Ascending aorta (tissue), 2 donors: ENCODE data around the gene CHST10. TPM values are rescaled to one million over a fixed set of nuclear protein-coding genes. Genes with fewer than 3 reads are reported as not detected.

Source experiments
- DNase-seq, 2 donors: peaks; one replicate each; pipeline ENCODE4 v3.0.0-alpha.2; 2019; ENCODE audit warnings: low spot score in 2 of 2
- H3K27ac ChIP-seq, 2 donors: fragments of 200-600 bp; sonication (generic); one replicate each; pipeline ENCODE4 v1.5.1; 2016 to 2017; ENCODE audit warnings: mild to moderate bottlenecking in 1 of 2
- H3K27me3 ChIP-seq: fragments of 200-600 bp; sonication (generic); one replicate; pipeline ENCODE4 v1.5.1; 2017
- H3K36me3 ChIP-seq, 2 donors: fragments of 200-600 bp; sonication (generic); one replicate each; pipeline ENCODE4 v1.5.1; 2016
- H3K4me1 ChIP-seq, 2 donors: fragments of 200-600 bp; sonication (generic); one replicate each; pipeline ENCODE4 v1.5.1; 2016 to 2017; ENCODE audit warnings: mild to moderate bottlenecking in 1 of 2
- H3K4me3 ChIP-seq, 2 donors: fragments of 200-600 bp; sonication (generic); one replicate each; pipeline ENCODE4 v1.5.1; 2016 to 2017; ENCODE audit warnings: mild to moderate bottlenecking in 1 of 2
- H3K9me3 ChIP-seq, 2 donors: fragments of 200-600 bp; sonication (generic); one replicate each; pipeline ENCODE4 v1.5.1; 2016
- intact Hi-C: fragments of 100-400 bp; cut with DNase I; formaldehyde crosslinking; loops from one replicate; pipeline ENCODE4 v1.15.1; 2023
- total RNA-seq: library from RNA; depleted of rRNA; stranded (reverse); fragments of >200 nt; gene quantifications from one replicate; pipeline ENCODE4 v1.1.0, GENCODE V29; 2016
- TF ChIP-seq, protein P1 (sequence below), 3 experiments: fragments of 200-600 bp in 2 of 3; fragments of 450-650 bp in 1 of 3; sonication (generic) in 2 of 3; IDR thresholded peaks; one replicate each; pipeline ENCODE4 v1.5.1; 2016 to 2019; ENCODE audit warnings: antibody characterized with exemption in 3 of 3, mild to moderate bottlenecking in 1 of 3, moderate library complexity in 1 of 3

CHST10 gene
- total RNA-seq, 1 donor from 2014 or later: 4.9 TPM

DNA sequence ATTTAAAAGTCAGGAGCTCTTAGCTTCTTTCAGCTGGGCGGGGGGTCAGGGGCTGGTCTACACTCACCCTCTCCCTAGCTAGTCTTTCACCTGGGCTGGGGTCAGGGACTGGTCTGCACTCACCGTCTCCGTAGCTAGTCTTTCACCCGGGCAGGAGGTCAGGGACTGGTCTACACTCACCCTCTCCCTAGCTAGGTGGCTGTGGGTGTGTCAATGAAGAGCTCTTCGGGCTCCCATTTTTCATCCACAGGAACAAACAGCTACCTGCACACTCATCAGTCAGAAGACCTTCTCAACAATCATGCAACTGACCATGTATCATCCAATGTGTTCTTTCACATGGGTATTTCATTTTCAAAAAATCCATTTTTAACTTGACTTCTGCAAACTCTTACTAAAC, 8.0 kb downstream of the CHST10 start:
- H3K4me1 ChIP-seq: no peaks in the 10 kb centered on the region
- H3K36me3 ChIP-seq: peaks cover 14 to 21% of the 10 kb centered on the region in 2 donors
- intact Hi-C loops: no loop called here
- no peak overlapping the region for H3K27ac ChIP-seq
- H3K9me3 ChIP-seq: no peaks in the 10 kb centered on the region
- H3K4me3 ChIP-seq: no peak overlapping the region
- DNase-seq: no peak
- TF ChIP-seq, protein P1, sequence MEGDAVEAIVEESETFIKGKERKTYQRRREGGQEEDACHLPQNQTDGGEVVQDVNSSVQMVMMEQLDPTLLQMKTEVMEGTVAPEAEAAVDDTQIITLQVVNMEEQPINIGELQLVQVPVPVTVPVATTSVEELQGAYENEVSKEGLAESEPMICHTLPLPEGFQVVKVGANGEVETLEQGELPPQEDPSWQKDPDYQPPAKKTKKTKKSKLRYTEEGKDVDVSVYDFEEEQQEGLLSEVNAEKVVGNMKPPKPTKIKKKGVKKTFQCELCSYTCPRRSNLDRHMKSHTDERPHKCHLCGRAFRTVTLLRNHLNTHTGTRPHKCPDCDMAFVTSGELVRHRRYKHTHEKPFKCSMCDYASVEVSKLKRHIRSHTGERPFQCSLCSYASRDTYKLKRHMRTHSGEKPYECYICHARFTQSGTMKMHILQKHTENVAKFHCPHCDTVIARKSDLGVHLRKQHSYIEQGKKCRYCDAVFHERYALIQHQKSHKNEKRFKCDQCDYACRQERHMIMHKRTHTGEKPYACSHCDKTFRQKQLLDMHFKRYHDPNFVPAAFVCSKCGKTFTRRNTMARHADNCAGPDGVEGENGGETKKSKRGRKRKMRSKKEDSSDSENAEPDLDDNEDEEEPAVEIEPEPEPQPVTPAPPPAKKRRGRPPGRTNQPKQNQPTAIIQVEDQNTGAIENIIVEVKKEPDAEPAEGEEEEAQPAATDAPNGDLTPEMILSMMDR (IDR thresholded peaks at IDR 0.05): no peak
- H3K27me3 ChIP-seq: no peaks in the 10 kb centered on the region

DNA sequence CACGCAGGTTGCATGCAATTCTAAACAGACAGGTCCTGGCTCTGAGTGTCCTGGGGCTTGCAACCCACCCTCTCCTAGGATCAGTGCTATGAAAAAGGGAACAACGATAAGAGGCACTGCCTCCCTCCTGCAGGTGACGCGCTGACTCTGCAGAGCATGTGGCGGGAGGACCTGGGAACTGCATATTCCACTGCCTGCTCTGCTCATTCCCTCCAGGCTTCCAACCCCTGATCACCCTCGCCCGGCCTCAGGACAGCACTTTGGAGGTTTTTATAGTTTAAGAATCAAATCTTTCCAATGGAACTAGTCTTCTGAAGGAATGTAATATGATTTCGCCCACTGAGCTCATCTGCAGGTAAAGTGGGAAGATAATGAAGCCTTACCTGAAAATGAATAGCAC, 8.5 kb downstream of the CHST10 start:
- no peak overlapping the region for H3K4me3 ChIP-seq
- intact Hi-C loops: no loop called here
- H3K36me3 ChIP-seq: peaks cover 14 to 26% of the 10 kb centered on the region in 2 donors
- no peaks in the 10 kb centered on the region for H3K4me1 ChIP-seq
- DNase-seq: no peak
- TF ChIP-seq, protein P1 (IDR thresholded peaks at IDR 0.05): no peak
- H3K9me3 ChIP-seq: no peaks in the 10 kb centered on the region
- no peaks in the 10 kb centered on the region for H3K27me3 ChIP-seq
- no peak overlapping the region for H3K27ac ChIP-seq

DNA sequence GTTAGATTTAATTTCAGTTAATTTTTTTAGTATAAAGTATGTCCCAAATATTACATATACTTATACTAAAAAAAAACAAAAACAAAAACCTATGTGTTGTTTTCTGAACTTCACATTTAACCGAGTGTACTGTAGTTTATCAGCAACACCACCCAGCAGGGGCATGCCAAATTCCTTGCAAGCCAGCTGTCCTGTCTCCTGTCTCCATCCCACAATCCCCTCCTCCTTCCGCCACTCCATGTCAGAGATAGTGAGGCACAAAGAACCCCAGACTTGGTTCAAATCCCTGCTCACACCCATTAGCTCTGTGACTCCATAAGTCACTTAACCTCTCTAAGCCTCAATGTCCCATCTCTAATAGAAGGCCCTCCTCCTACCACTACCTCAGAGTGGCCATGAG, 9.4 kb downstream of the CHST10 start:
- no peak overlapping the region for H3K27ac ChIP-seq
- no peaks in the 10 kb centered on the region for H3K27me3 ChIP-seq
- peaks cover 14 to 27% of the 10 kb centered on the region in 2 donors for H3K36me3 ChIP-seq
- no peaks in the 10 kb centered on the region for H3K9me3 ChIP-seq
- no peak for DNase-seq
- no peaks in the 10 kb centered on the region for H3K4me1 ChIP-seq
- intact Hi-C loops: no loop called here
- TF ChIP-seq, protein P1 (IDR thresholded peaks at IDR 0.05): no peak
- H3K4me3 ChIP-seq: no peak overlapping the region

DNA sequence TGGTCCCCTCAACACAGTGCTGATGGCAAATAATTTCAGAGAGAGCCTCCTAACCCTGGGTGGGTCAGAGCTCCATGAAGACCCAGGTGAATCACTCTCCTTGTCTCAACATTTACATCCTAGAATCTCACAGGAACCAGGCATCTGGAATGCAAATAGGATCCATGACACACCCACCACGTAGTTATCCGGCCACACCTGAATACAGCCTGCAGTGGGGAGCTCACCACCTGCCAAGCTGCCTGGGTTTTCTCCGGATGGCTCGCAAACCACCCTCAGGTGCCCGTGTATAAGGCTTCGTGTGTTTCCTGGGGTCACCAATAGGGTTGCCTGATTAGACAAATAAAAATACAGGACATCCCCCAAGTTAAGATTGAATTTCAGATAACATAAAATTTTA, 9.9 kb downstream of the CHST10 start:
- H3K27ac ChIP-seq: no peak overlapping the region
- H3K4me3 ChIP-seq: no peak overlapping the region
- H3K4me1 ChIP-seq: no peaks in the 10 kb centered on the region
- no peak for DNase-seq
- intact Hi-C loops: no loop called here
- H3K27me3 ChIP-seq: no peaks in the 10 kb centered on the region
- peaks cover 14 to 29% of the 10 kb centered on the region in 2 donors for H3K36me3 ChIP-seq
- H3K9me3 ChIP-seq: no peaks in the 10 kb centered on the region
- TF ChIP-seq, protein P1 (IDR thresholded peaks at IDR 0.05): no peak

DNA sequence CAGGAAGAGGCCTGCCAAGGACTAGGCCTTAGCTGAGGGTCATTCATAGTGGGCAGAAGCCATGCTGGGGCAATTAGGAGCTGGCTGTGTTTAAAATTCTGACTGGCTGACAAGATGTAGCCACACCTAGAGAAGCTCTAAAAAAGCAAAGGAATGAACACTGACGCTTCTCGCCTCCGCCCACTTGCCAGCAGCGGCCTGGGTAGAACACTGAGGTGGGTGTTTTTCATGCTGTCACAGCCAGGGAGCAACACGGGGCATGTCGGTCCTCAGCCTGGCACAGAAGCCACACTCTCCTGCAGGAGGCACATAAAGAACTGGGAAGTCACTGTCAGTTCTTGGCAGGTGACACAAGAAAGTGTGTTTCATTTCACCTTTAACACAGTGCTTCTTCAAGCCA, 10.4 kb downstream of the CHST10 start:
- H3K4me3 ChIP-seq: no peak overlapping the region
- peaks cover 14 to 33% of the 10 kb centered on the region in 2 donors for H3K36me3 ChIP-seq
- intact Hi-C loops: no loop called here
- H3K4me1 ChIP-seq: no peaks in the 10 kb centered on the region
- H3K9me3 ChIP-seq: no peaks in the 10 kb centered on the region
- TF ChIP-seq, protein P1 (IDR thresholded peaks at IDR 0.05): no peak
- DNase-seq: no peak
- H3K27ac ChIP-seq: no peak overlapping the region
- no peaks in the 10 kb centered on the region for H3K27me3 ChIP-seq

DNA sequence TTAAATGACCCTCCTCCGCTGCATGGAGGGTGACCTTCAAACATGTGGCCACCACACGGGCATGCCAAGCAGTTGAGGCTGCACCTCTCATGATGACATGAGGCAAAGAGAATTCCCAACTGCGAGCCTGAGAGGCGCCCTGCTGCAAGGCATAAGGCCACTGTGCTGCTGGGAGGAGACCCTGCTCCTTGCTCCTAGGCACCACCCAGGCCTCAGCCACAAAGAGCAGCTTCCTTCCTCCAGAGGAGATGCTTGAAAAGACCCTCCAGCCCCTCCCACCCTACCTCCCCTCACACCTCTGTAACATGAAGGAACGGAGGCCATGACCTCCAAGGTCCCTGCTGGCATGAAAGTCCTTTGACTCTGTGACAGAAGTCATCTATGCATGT, 11.4 kb downstream of the CHST10 start:
- intact Hi-C loops: no loop called here
- TF ChIP-seq, protein P1 (IDR thresholded peaks at IDR 0.05): no peak
- H3K4me1 ChIP-seq: no peaks in the 10 kb centered on the region
- no peaks in the 10 kb centered on the region for H3K27me3 ChIP-seq
- no peak overlapping the region for H3K4me3 ChIP-seq
- H3K27ac ChIP-seq: no peak overlapping the region
- H3K36me3 ChIP-seq: peaks cover 19 to 42% of the 10 kb centered on the region in 2 donors
- DNase-seq: peak in 1 of 2 donors; percentile 11
- no peaks in the 10 kb centered on the region for H3K9me3 ChIP-seq
